CD4-positive, alpha-beta memory T cell (primary cell): ENCODE data around the gene TRIP10. TPM values are rescaled to one million over a fixed set of nuclear protein-coding genes. Genes with fewer than 3 reads are reported as not detected.

Experiments used
- CTCF ChIA-PET: fragments of 350-600 bp; sonication (Branson Sonifier 250); formaldehyde crosslinking; loops from one replicate; lab custom pipeline; 2021; ENCODE audit warnings: inconsistent platforms; ENCODE audit not compliant: partially characterized antibody; lab: Charles Lee
- POLR2A ChIA-PET: fragments of 350-600 bp; sonication (Branson Sonifier 250); formaldehyde crosslinking; loops from one replicate; lab custom pipeline; 2021; ENCODE audit not compliant: partially characterized antibody; lab: Charles Lee
- DNase-seq, 5 donors: peaks; one replicate each; pipeline versions ENCODE4 v3.0.0 to v3.0.0-alpha.2; 2020 to 2022; ENCODE audit warnings: mixed read lengths in 1 of 5
- H3K27ac ChIP-seq: one replicate; pipeline ENCODE4 v1.7.0; 2013; ENCODE audit warnings: low read depth, low read length
- H3K27me3 ChIP-seq: 2 replicates; pipeline ENCODE4 v1.7.0; 2013; ENCODE audit warnings: mild to moderate bottlenecking, low read length, moderate library complexity; ENCODE audit not compliant: insufficient read depth
- H3K36me3 ChIP-seq: 2 replicates; pipeline ENCODE4 v1.7.0; 2013; ENCODE audit warnings: mild to moderate bottlenecking, low read length, moderate library complexity; ENCODE audit not compliant: insufficient read depth
- H3K4me1 ChIP-seq: 2 replicates; pipeline ENCODE4 v1.7.0; 2013; ENCODE audit warnings: mild to moderate bottlenecking, low read length, moderate library complexity; ENCODE audit not compliant: insufficient read depth
- H3K4me3 ChIP-seq, 2 donors: one replicate each; pipeline ENCODE4 v1.7.0; 2013; ENCODE audit warnings: low read length in 2 of 2, mild to moderate bottlenecking in 1 of 2
- H3K9me3 ChIP-seq, 2 donors: one replicate each; pipeline ENCODE4 v1.7.0; 2013; ENCODE audit warnings: low read length in 2 of 2, control low read depth in 1 of 2; ENCODE audit not compliant: control insufficient read depth in 1 of 2
- H3K27ac Mint-ChIP-seq, 7 donors: one replicate each; pipeline ENCODE4 v1.8.0; 2020 to 2021; ENCODE audit warnings: mixed read lengths in 7 of 7, mild to moderate bottlenecking in 6 of 7, inconsistent platforms in 3 of 7, moderate library complexity in 3 of 7
- H3K27me3 Mint-ChIP-seq, 2 donors: one replicate each; pipeline ENCODE4 v1.8.0; 2020 to 2021; ENCODE audit warnings: mixed read lengths in 2 of 2
- H3K36me3 Mint-ChIP-seq, 2 donors: one replicate each; pipeline ENCODE4 v1.8.0; 2020 to 2021; ENCODE audit warnings: mixed read lengths in 2 of 2, inconsistent platforms in 1 of 2, mild to moderate bottlenecking in 1 of 2
- H3K4me1 Mint-ChIP-seq, 4 donors: one replicate each; pipeline ENCODE4 v1.8.0; 2020 to 2021; ENCODE audit warnings: mixed read lengths in 4 of 4, mild to moderate bottlenecking in 1 of 4
- H3K4me3 Mint-ChIP-seq, 8 donors: one replicate each; pipeline ENCODE4 v1.8.0; 2020 to 2021; ENCODE audit warnings: mixed read lengths in 8 of 8, mild to moderate bottlenecking in 7 of 8, moderate library complexity in 6 of 8, inconsistent platforms in 3 of 8
- H3K9me3 Mint-ChIP-seq, 8 donors: one replicate each; pipeline ENCODE4 v1.8.0; 2020 to 2021; ENCODE audit warnings: mixed read lengths in 8 of 8, mild to moderate bottlenecking in 5 of 8, inconsistent platforms in 3 of 8, moderate library complexity in 1 of 8
- intact Hi-C: fragments of 100-400 bp; cut with micrococcal nuclease; formaldehyde crosslinking; loops from one replicate; pipeline ENCODE4 v1.15.1; 2023
- polyA plus RNA-seq, 2 donors: library from polyadenylated mRNA; unstranded; fragments of 300-500 nt; fragmentation: Illumina TruSeq; gene quantifications; one replicate each; pipeline ENCODE4 v1.2.3, GENCODE V29; 2021
- total RNA-seq, 2 experiments: library from RNA; stranded (reverse); gene quantifications; one replicate each; pipeline ENCODE4 v1.2.3, GENCODE V29; 2021

TRIP10 gene
- total and polyA plus RNA-seq, 4 experiments from 2014 or later: 1.1 to 6.5 (median 4.1) TPM

GRCh38 chr19:6751189-6751588 is 11.7 kb downstream of the TRIP10 start:
- Mint-ChIP-seq H3K4me1 (peaks cover 3 to 11% (median 8%) of the 10 kb centered on the region in 4 donors), H3K9me3 (no peaks in the 10 kb centered on the region), H3K27me3 (no peaks in the 10 kb centered on the region), H3K36me3 (peaks cover 30 to 53% of the 10 kb centered on the region in 2 donors), H3K27ac (peak overlapping the region in 1 of 7 donors; percentile 60), H3K4me3 (no peak overlapping the region)
- intact Hi-C loops: loop anchor here (5.0 kb wide), 1 partner anchor 51 kb away; no protein-coding TSS in a partner anchor
- Histone ChIP-seq H3K9me3 (no peaks in the 10 kb centered on the region), H3K27me3 (no peaks in the 10 kb centered on the region), H3K27ac (no peak overlapping the region), H3K4me1 (no peaks in the 10 kb centered on the region), H3K4me3 (no peak overlapping the region), H3K36me3 (peaks cover 37% of the 10 kb centered on the region)
- no peak for DNase-seq
- ChIA-PET CTCF (interaction anchor here (0.8 kb wide), 1 partner anchor 112 kb away, joined by 6 read pairs; no protein-coding TSS in a partner anchor), POLR2A (no interaction called here)

GRCh38 chr19:6752256-6753177 is 13.0 kb downstream of the TRIP10 start:
- no peak for DNase-seq
- Histone ChIP-seq H3K9me3 (no peaks in the 10 kb centered on the region), H3K4me1 (no peaks in the 10 kb centered on the region), H3K27me3 (no peaks in the 10 kb centered on the region), H3K27ac (peak overlapping the region; percentile 38), H3K36me3 (peaks cover 29% of the 10 kb centered on the region), H3K4me3 (no peak overlapping the region)
- CTCF ChIA-PET: interaction anchor here (0.6 to 1.7 kb wide), 6 partner anchors 51 to 159 kb away, joined by 3 to 6 read pairs (median 4); no protein-coding TSS in a partner anchor
- peaks cover 3 to 11% (median 8%) of the 10 kb centered on the region in 4 donors for H3K4me1 Mint-ChIP-seq
- peak overlapping the region in 4 of 7 donors; percentile 24 to 93 (median 68) for H3K27ac Mint-ChIP-seq
- intact Hi-C loops: loop anchor here (1.0 to 5.0 kb wide), 4 partner anchors 15 to 236 kb away; partner anchors contain the start of genes GPR108 and SH2D3A
- H3K9me3 Mint-ChIP-seq: no peaks in the 10 kb centered on the region
- H3K36me3 Mint-ChIP-seq: peaks cover 30 to 45% of the 10 kb centered on the region in 2 donors
- H3K27me3 Mint-ChIP-seq: no peaks in the 10 kb centered on the region
- POLR2A ChIA-PET: interaction anchor here (0.7 to 1.5 kb wide), 5 partner anchors 14 to 151 kb away, joined by 3 to 5 read pairs (median 5); partner anchors contain the start of gene VAV1
- H3K4me3 Mint-ChIP-seq: peak overlapping the region in 1 of 8 donors; percentile 8

GRCh38 chr19:6753178-6754031 is 13.9 kb downstream of the TRIP10 start:
- no peaks in the 10 kb centered on the region for H3K4me1 ChIP-seq
- Mint-ChIP-seq H3K27ac (peak overlapping the region; percentile 77 to 93 (median 86)), H3K4me1 (peaks cover 5 to 12% (median 8%) of the 10 kb centered on the region in 4 donors), H3K36me3 (peaks cover 23 to 40% of the 10 kb centered on the region in 2 donors), H3K4me3 (peak overlapping the region; percentile 57 to 78 (median 70)), H3K27me3 (no peaks in the 10 kb centered on the region), H3K9me3 (no peaks in the 10 kb centered on the region)
- peak overlapping the region; percentile 38 for H3K27ac ChIP-seq
- H3K27me3 ChIP-seq: no peaks in the 10 kb centered on the region
- peak overlapping the region in 1 of 2 donors; percentile 49 for H3K4me3 ChIP-seq
- peaks cover 24% of the 10 kb centered on the region for H3K36me3 ChIP-seq
- no peaks in the 10 kb centered on the region for H3K9me3 ChIP-seq
- ChIA-PET POLR2A (interaction anchor here (1.3 to 1.8 kb wide), 5 partner anchors 15 to 151 kb away, joined by 3 to 8 read pairs (median 5); partner anchors contain the start of gene VAV1), CTCF (interaction anchor here (0.6 to 1.7 kb wide), 7 partner anchors 48 to 160 kb away, joined by 3 to 6 read pairs (median 4); no protein-coding TSS in a partner anchor)
- intact Hi-C loops: loop anchor here (1.0 to 5.0 kb wide), 4 partner anchors 14 to 237 kb away; partner anchors contain the start of genes GPR108 and SH2D3A
- DNase-seq: peak; percentile 71 to 77 (median 72)

- Mint-ChIP-seq H3K4me3 (no peak overlapping the region), H3K36me3 (peaks cover 23 to 42% of the 10 kb centered on the region in 2 donors)
- H3K27ac ChIP-seq: no peak overlapping the region
These were observed 14.7 kb downstream of the TRIP10 start for GRCh38 chr19:6754136-6754535.

GRCh38 chr19:6754653-6755463 is 15.4 kb downstream of the TRIP10 start:
- Mint-ChIP-seq H3K9me3 (no peaks in the 10 kb centered on the region), H3K4me3 (no peak overlapping the region), H3K4me1 (peaks cover 7 to 15% (median 11%) of the 10 kb centered on the region in 4 donors), H3K27me3 (no peaks in the 10 kb centered on the region), H3K27ac (peak overlapping the region in 4 of 7 donors; percentile 15 to 72 (median 59)), H3K36me3 (peaks cover 21 to 41% of the 10 kb centered on the region in 2 donors)
- Histone ChIP-seq H3K27me3 (no peaks in the 10 kb centered on the region), H3K36me3 (peaks cover 34% of the 10 kb centered on the region), H3K4me1 (no peaks in the 10 kb centered on the region), H3K4me3 (no peak overlapping the region), H3K27ac (no peak overlapping the region), H3K9me3 (no peaks in the 10 kb centered on the region)
- intact Hi-C loops: loop anchor here (5.0 kb wide), 1 partner anchor 47 kb away; no protein-coding TSS in a partner anchor
- ChIA-PET CTCF (interaction anchor here (1.1 to 1.6 kb wide), 3 partner anchors 46 to 123 kb away, joined by 4 read pairs; no protein-coding TSS in a partner anchor), POLR2A (interaction anchor here (1.2 to 1.8 kb wide), 3 partner anchors 11 to 48 kb away, joined by 3 to 8 read pairs (median 5); no protein-coding TSS in a partner anchor)
- no peak for DNase-seq

More at GRCh38 chr19:6754136-6754535, 14.7 kb downstream of the TRIP10 start:
- Histone ChIP-seq H3K36me3 (peaks cover 28% of the 10 kb centered on the region), H3K4me1 (no peaks in the 10 kb centered on the region), H3K9me3 (no peaks in the 10 kb centered on the region), H3K4me3 (no peak overlapping the region), H3K27me3 (no peaks in the 10 kb centered on the region)
- ChIA-PET POLR2A (interaction anchor here (1.2 to 1.8 kb wide), 6 partner anchors 16 to 152 kb away, joined by 3 to 8 read pairs (median 4); partner anchors contain the start of gene VAV1), CTCF (interaction anchor here (0.6 to 1.7 kb wide), 5 partner anchors 47 to 122 kb away, joined by 4 to 6 read pairs (median 4); no protein-coding TSS in a partner anchor)
- peaks cover 7 to 15% (median 11%) of the 10 kb centered on the region in 4 donors for H3K4me1 Mint-ChIP-seq
- no peaks in the 10 kb centered on the region for H3K27me3 Mint-ChIP-seq
- H3K9me3 Mint-ChIP-seq: no peaks in the 10 kb centered on the region
- DNase-seq: peak in 1 of 5 donors; percentile 5
- intact Hi-C loops: loop anchor here (5.0 kb wide), 1 partner anchor 48 kb away; no protein-coding TSS in a partner anchor
- peak overlapping the region in 1 of 7 donors; percentile 91 for H3K27ac Mint-ChIP-seq
